NCI-H2029 (cell line): Measurements from ENCODE around the gene ITPKA.
"Not testable (repeated sequence)": the region's sequence is repeated elsewhere in the genome, so short reads cannot be mapped to it uniquely, and the experiment has no call there.

ENCODE experiments used
- DNase-seq: peaks from one replicate; lab custom pipeline; 2025; lab: John Stamatoyannopoulos, UW

ITPKA gene

GRCh38 chr15:41493205-41493901, at the start of gene ITPKA:
ITPKA (plus strand) TSS chr15:41493874; CDS start chr15:41493928, 54 bp downstream.
- DNase-seq, result peak; percentile 7

GRCh38 chr15:41445399-41445798, 48.3 kb upstream of the ITPKA start:
- no peak for DNase-seq

- no peak for DNase-seq
Measured at GRCh38 chr15:41462084-41462795, 31.4 kb upstream of the ITPKA start.

GRCh38 chr15:41464889-41465580, 28.6 kb upstream of the ITPKA start:
- no peak for DNase-seq

- DNase-seq, result no peak
Measured at GRCh38 chr15:41465822-41466421, 27.8 kb upstream of the ITPKA start.

GRCh38 chr15:41466711-41467110, 27.0 kb upstream of the ITPKA start:
- no peak for DNase-seq

GRCh38 chr15:41469644-41470043, 24.0 kb upstream of the ITPKA start:
- DNase-seq, result not testable (repeated sequence)

GRCh38 chr15:41473418-41473817, 20.3 kb upstream of the ITPKA start:
- DNase-seq, result no peak

- DNase-seq, result no peak
Measured at GRCh38 chr15:41474436-41474835, 19.2 kb upstream of the ITPKA start.

- DNase-seq, result peak; percentile 49
Measured at GRCh38 chr15:41474941-41475340, 18.7 kb upstream of the ITPKA start.

GRCh38 chr15:41476416-41477048, 17.1 kb upstream of the ITPKA start:
- DNase-seq, result no peak

GRCh38 chr15:41480396-41481140, 13.1 kb upstream of the ITPKA start:
- no peak for DNase-seq

GRCh38 chr15:41482110-41482877, 11.4 kb upstream of the ITPKA start:
- no peak for DNase-seq

GRCh38 chr15:41483115-41483514, 10.6 kb upstream of the ITPKA start:
- no peak for DNase-seq

- no peak for DNase-seq
Measured at GRCh38 chr15:41483519-41483918, 10.2 kb upstream of the ITPKA start.

GRCh38 chr15:41484937-41485625, 8.6 kb upstream of the ITPKA start:
- no peak for DNase-seq

- no peak for DNase-seq
Measured at GRCh38 chr15:41486286-41486685, 7.4 kb upstream of the ITPKA start.

GRCh38 chr15:41487381-41487780, 6.3 kb upstream of the ITPKA start:
- DNase-seq, result no peak

- no peak for DNase-seq
Measured at GRCh38 chr15:41487802-41488201, 5.9 kb upstream of the ITPKA start.

- no peak for DNase-seq
Measured at GRCh38 chr15:41489641-41490040, 4.0 kb upstream of the ITPKA start.
